GM18526 (cell line): ENCODE data around the gene NEK4.

Experiments
- POLR2A ChIP-seq: IDR thresholded peaks from 3 replicates; pipeline ENCODE4 v1.6.1; 2011; ENCODE audit not compliant: insufficient read length; ENCODE audit errors: extremely low read depth

NEK4 gene

GRCh38 chr3:52798376-52798977, 27.7 kb upstream of the NEK4 start:
- no peak for TF ChIP-seq POLR2A

GRCh38 chr3:52796411-52796810, 25.7 kb upstream of the NEK4 start:
- TF ChIP-seq POLR2A = no peak

DNA sequence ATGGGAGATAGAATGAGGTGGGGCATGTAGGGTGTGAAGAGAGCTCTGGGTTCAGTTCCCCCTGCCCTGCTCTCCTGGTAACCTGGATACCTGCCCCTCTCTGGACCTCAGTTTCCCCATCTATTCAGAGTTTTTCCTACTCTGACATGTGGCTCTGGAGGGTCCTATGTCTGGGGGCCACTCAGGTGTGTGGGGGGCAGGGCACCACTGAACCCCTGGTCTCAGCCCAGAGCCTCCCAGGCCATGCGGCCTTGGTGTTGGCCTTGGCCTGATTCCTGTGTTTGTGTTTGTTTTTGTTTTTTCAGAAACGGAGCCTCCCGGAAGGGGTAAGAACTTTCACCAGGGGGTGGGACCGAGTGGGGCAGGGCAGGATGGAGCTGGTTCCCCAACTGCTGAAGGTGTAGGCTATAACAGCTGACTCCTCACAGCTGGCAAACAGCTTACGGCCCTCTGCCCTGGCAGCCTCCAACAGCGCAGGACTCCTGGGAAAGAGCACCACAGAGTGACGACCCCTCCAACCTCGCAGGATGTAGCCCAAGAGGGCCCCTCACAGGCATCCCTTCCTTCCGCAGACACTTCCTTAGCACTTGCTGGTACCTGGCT, 24.7 kb upstream of the NEK4 start:
- no peak for TF ChIP-seq POLR2A

DNA sequence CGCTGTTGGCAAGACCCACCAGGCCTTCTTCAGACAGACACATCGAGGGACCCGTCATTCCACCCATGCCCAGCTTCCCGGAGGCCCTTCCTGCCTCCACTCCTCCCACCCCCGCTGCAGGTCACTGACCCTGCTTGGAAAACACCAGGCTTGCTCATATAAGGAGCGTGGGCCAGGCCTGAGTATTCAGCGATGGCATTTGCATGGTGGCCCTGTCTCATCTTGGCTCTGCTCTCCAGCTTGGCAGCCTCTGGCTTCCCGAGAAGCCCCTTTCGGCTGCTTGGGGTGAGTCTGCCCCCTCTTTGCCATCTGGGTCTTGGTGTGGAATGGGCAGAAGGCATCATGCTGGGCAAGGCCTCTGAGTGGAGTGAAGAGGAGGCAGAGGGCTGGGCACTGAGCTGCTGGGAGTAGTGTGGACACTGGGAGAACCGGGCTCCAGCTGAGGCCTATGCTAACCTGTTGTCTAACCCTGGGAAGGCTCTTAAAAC, 23.9 kb upstream of the NEK4 start, which contains the start of gene ITIH3:
Gene ITIH3 (plus strand): TSS at position 185 of the 488 bp plus-strand sequence. CDS start 8 bp downstream, at position 193.
- TF ChIP-seq POLR2A = no peak

DNA sequence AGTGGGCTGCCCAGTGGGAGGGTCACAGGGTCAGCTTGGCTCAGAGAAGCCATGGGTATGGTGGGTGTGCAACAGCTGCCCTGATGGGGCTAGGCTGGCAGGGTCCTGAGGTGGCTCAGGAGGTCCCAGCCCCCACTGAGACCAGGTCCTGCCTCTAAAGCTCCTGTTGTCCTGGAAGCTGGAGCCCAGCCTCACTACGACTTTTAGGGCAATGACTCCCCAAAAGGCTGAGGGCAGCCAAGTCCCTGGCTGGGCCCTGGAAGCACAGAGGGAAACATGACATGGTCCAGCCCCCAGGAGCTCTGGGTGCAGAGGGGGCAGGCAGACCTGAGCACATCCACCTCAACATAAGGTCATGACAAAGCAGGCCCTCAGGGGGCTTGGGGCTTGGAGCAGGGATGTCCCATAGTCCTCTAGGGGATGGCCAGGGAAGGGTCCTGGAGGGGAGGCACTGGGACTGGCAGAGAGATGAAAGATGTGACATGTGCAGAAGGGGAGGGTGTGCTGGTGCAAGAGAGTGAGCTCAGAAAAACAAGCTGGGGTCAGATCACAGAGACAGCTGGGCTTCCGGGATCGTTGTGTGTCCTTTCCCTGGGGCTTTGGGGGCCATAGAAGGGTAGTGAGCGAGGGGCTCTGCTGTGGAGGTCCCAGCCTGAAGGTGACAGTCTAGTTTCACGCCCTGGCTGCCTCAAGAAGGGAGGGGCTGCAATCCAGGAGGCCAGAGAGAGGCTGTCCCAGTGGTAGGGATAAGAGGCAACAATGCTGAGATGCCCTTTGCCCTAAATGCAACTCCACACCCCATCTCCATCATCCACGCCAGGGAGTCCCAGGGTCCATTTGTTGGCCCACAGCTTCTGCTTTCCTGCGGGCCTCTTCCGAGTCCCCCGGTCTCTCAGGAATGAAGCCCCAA, 23.2 kb upstream of the NEK4 start:
- TF ChIP-seq POLR2A = no peak

DNA sequence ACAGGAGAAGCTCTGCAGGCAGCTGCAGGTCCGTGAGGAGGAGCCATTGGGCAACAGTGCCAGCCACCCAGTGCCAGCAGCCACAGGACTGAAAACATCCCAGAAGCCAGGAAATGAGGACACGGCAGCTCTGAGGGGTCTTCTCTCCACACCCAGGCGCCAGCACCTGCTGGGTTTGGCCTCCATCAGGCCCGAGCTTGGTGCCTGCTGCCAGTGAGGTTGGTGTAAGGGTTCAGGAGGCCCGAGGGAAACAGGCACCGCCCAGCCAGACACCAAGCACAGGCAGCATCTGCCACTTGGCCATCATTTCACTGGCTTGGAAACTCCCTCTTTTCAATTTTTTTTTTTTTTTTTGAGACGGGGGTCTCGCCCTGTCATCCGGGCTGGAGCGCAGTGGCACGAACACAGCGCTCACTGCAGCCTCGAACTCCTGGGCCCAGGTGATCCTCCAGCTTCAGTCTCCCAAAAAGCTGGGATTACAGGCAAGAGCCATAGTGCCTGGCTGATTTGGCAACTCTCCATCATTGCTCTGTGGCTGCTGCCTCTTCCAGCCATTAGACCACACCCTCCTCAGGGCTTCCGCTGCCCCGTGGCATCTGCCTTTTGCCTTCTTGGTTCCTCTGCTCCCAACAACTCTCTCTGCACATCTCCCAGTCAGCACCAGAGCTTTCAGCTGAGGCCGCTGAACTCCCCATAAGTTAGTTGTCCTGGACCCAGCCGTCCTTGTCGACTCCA, 22.4 kb upstream of the NEK4 start:
- no peak for TF ChIP-seq POLR2A

DNA sequence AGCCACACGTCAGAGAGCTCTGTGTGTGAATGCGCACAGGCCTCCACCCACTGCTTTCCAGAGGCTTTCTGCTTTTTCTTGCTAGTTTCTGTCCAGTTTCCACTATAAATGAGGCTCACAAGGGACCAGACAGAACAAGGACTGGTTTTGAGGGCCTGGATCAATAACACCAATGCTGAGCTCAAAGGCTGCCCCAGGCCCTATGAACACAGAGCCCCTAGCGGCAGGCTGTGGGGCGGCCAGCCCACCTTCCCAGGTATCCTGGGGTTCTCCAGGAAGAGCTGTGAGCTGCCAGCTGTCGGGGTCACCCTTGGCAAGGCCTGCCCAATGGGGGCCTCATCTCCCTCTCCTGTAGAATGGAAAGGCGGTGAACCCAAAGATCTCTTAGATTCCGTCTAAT, 21.7 kb upstream of the NEK4 start:
- no peak for TF ChIP-seq POLR2A

DNA sequence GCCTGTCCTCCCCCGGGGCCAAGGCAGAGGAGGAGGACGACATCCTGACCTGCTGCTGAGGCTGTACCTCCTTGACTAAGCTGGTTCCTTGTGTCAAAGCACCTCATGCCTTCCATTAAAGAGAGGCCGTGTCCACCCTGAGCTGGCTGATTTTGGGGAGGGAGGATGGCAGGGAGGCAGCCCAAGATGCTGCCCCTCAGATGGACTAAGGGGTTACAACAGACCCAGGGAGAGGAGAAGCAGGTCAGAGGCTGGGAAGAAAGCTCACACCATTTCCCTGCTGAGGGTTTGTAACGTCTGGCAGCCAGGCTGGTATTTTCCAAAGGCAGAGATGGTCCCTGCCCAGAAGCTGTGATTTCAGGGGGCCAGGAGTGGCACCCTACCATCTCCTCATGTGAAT, 21.2 kb upstream of the NEK4 start:
- TF ChIP-seq POLR2A = no peak

DNA sequence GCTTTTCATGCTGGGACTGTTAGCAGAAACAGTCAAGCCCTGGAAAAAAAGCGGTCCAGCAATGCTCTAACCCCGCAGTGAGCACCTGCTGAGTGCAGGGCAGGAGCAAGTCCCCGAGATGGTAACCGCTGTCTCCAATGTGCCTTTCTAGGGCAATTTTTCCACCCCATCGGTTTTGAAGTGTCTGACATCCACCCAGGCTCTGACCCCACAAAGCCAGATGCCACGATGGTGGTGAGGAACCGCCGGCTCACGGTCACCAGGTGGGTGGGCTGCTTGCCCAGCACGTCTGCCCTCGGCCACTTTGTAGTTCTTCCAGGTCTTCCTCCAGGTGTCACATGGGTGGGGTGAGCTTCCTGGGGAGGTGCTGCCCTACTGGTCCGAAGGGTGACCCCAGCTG, 20.6 kb upstream of the NEK4 start:
- TF ChIP-seq POLR2A = no peak

- TF ChIP-seq POLR2A = no peak
Measured at GRCh38 chr3:52790741-52791140, 20.0 kb upstream of the NEK4 start.

DNA sequence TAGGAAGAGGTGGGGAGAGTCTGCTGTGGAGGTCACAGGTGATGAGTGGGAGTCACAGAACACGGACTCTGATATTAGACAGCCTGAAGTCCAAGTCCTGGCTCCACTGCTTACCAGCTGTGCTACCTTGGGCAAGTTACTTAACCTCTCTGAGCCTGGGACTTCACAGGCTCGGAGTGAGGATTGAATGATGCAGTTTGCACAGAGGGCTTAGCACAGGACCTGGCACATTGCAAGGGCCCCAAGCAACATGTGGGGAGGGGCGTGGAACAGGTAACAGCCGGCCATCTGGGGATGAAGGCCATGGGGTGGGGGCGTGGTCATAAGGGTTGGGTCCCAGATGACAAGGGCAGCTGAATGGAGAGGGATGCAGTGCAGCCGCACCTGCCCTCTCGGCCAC, 19.6 kb upstream of the NEK4 start:
- TF ChIP-seq POLR2A = no peak

GRCh38 chr3:52789746-52790040, 19.0 kb upstream of the NEK4 start:
- no peak for TF ChIP-seq POLR2A

DNA sequence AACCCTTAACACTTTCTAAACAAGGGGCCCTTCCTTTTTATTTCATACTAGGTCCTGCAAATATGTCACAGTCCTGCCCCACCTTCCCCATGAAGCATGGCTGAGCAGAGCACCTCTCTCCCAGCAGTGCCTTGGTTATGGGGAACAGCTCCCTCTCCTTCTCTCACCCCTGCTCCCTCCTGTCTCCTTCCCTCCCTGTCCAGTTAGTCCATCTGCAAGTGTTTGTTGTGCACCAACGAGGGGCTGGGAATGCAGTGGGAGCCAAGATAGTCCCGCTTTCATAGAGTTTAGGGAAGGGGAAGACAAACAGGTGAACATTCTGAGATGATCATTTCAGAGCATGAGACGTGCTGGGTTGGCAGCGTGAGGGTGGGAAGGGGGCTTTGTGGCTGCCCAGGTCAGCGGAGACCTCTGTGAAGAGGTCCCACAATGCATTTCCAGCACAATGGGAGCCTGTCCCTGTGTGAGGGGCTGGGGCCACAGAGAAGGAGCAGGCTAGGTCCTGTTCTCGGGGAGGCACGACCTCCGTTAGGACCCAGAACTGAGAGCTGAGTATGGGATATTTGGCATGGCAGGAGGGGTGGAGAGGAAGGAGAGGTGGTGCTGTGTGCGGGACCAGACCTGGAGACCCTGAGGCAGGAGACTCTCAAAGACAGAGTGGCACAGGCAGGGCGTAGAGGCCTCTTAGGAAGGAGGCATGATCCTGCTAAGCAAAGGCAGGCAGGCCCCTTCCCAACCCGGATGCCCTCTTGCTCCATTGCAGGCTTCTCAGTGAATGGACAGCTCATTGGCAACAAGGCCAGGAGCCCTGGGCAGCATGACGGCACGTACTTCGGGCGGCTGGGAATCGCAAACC, 18.4 kb upstream of the NEK4 start:
- no peak for TF ChIP-seq POLR2A
